ENCODE results near the gene GALNS.

DNA sequence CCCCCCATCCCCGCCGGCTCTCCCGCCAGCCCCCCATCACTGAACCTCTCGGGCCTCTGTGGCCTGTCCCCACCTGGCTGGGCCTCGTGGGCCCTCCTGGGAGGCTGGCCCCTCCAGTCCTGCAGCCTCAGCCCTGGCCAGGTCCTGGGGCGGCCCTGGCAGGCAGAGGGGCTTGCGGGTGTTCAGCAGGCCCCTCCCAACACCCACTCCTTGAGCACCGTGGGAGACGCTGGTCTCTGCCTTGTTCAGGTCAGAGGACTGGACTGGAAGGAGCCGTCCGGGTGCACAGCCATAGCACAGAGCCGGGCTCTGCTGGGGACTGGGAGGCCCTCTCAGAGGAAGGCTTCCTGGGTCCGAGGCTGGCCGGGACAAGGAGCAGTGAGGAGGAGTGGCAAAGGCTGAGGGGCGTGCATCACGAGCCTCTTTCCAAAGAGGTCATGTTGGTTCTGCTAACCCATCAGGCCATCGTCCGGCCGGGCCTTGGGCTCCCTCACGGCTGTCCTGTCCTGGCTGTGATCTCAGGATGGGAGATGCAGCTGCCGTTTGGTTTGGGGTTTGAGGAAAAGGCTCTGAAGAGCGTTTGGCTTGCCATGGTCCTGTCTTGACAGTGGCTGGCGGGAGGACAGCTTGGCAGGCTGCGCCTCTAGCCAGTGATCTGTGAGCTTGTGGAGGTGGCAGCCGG lies 16.0 kb upstream of the GALNS start:
- TF ChIP-seq POLR2A (IDR thresholded peaks at IDR 0.05; ENCODE audit: control extremely low read depth in 1 of 2, low read depth in 2 of 2, low read length in 2 of 2) = no peak
- TF ChIP-seq EZH2 (IDR thresholded peaks at IDR 0.05; ENCODE audit: low read depth, low read length, severe bottlenecking) = no peak
- TF ChIP-seq, protein P1, sequence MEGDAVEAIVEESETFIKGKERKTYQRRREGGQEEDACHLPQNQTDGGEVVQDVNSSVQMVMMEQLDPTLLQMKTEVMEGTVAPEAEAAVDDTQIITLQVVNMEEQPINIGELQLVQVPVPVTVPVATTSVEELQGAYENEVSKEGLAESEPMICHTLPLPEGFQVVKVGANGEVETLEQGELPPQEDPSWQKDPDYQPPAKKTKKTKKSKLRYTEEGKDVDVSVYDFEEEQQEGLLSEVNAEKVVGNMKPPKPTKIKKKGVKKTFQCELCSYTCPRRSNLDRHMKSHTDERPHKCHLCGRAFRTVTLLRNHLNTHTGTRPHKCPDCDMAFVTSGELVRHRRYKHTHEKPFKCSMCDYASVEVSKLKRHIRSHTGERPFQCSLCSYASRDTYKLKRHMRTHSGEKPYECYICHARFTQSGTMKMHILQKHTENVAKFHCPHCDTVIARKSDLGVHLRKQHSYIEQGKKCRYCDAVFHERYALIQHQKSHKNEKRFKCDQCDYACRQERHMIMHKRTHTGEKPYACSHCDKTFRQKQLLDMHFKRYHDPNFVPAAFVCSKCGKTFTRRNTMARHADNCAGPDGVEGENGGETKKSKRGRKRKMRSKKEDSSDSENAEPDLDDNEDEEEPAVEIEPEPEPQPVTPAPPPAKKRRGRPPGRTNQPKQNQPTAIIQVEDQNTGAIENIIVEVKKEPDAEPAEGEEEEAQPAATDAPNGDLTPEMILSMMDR (IDR thresholded peaks at IDR 0.05; ENCODE audit: control extremely low read depth in 1 of 3, insufficient read depth in 1 of 3, low read depth in 1 of 3, low read length in 3 of 3) = no peak
- no peak for TF ChIP-seq POLR2AphosphoS5 (IDR thresholded peaks at IDR 0.05; ENCODE audit: low read depth, low read length)
- TF ChIP-seq, protein P2, sequence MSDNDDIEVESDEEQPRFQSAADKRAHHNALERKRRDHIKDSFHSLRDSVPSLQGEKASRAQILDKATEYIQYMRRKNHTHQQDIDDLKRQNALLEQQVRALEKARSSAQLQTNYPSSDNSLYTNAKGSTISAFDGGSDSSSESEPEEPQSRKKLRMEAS (IDR thresholded peaks at IDR 0.05) = no peak
- no peak for TF ChIP-seq JUN (IDR thresholded peaks at IDR 0.05; ENCODE audit: low read depth, low read length)
- TF ChIP-seq KDM1A (IDR thresholded peaks at IDR 0.05; ENCODE audit: borderline replicate concordance, low read length) = no peak
- TF ChIP-seq GTF2F1 (IDR thresholded peaks at IDR 0.05; ENCODE audit: borderline replicate concordance, low read depth, low read length) = no peak
- no peak for TF ChIP-seq EGR1 (IDR thresholded peaks at IDR 0.05; ENCODE audit: borderline replicate concordance, low read depth, low read length)
- TF ChIP-seq SIN3A (conservative IDR thresholded peaks at IDR 0.05 in 1 of 2, IDR thresholded peaks at IDR 0.05 in 1 of 2; ENCODE audit: low read depth in 1 of 2, low read length in 2 of 2) = no peak
- TF ChIP-seq, protein P3, sequence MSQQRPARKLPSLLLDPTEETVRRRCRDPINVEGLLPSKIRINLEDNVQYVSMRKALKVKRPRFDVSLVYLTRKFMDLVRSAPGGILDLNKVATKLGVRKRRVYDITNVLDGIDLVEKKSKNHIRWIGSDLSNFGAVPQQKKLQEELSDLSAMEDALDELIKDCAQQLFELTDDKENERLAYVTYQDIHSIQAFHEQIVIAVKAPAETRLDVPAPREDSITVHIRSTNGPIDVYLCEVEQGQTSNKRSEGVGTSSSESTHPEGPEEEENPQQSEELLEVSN (IDR thresholded peaks at IDR 0.05) = no peak
- TF ChIP-seq YY1 (IDR thresholded peaks at IDR 0.05; ENCODE audit: low read depth, low read length) = no peak
- TF ChIP-seq TCF12 (IDR thresholded peaks at IDR 0.05; ENCODE audit: low read depth, low read length) = no peak
